Activated T-cell treated with anti-CD3 and anti-CD28 coated beads for 1 hour (primary cell): ENCODE data around the gene WNT1.

ENCODE experiments used
- DNase-seq: peaks from one replicate; pipeline ENCODE4 v3.0.0-alpha.2; 2020; ENCODE audit warnings: low read depth

Gene WNT1

GRCh38 chr12:48961331-48961730, 16.8 kb upstream of the WNT1 start:
- no peak for DNase-seq

- no peak for DNase-seq
These were observed 16.3 kb upstream of the WNT1 start for GRCh38 chr12:48961801-48962200.

- no peak for DNase-seq
These were observed 12.8 kb upstream of the WNT1 start for GRCh38 chr12:48965298-48965838.

GRCh38 chr12:48966177-48966895, 11.8 kb upstream of the WNT1 start:
- no peak for DNase-seq

- no peak for DNase-seq
These were observed 10.1 kb upstream of the WNT1 start for GRCh38 chr12:48967991-48968390.

GRCh38 chr12:48968467-48968866, 9.7 kb upstream of the WNT1 start:
- DNase-seq: no peak

- no peak for DNase-seq
These were observed 8.9 kb upstream of the WNT1 start for GRCh38 chr12:48969160-48969771.

- no peak for DNase-seq
These were observed 8.1 kb upstream of the WNT1 start for GRCh38 chr12:48969833-48970701.

GRCh38 chr12:48970702-48971334, 7.3 kb upstream of the WNT1 start:
- DNase-seq: no peak

GRCh38 chr12:48972213-48972951, 5.7 kb upstream of the WNT1 start:
- DNase-seq: no peak

GRCh38 chr12:48972952-48973483, 5.1 kb upstream of the WNT1 start:
- no peak for DNase-seq

GRCh38 chr12:48973531-48973930, 4.6 kb upstream of the WNT1 start:
- DNase-seq: no peak

GRCh38 chr12:48973941-48974673, 4.0 kb upstream of the WNT1 start:
- no peak for DNase-seq

GRCh38 chr12:48977290-48978281, 536 bp upstream of the WNT1 start:
- peak; percentile 83 for DNase-seq

- no peak for DNase-seq
These were observed 849 bp downstream of the WNT1 start for GRCh38 chr12:48978741-48979601.

GRCh38 chr12:48979602-48980388, 1.7 kb downstream of the WNT1 start:
- DNase-seq: no peak

- no peak for DNase-seq
These were observed 2.3 kb downstream of the WNT1 start for GRCh38 chr12:48980389-48980952.
